ENCODE measurements around the gene KCP. TPM values are rescaled to one million over a fixed set of nuclear protein-coding genes. Genes with fewer than 3 reads are reported as not detected.

The KCP gene
- polyA plus RNA-seq, 3 donors, result 0.11 to 0.16 TPM; not detected in 1

- intact Hi-C loops (cut with micrococcal nuclease), result loop anchor here in 1 of 2 donors (5.0 kb wide), 1 partner anchor 33 kb away; no protein-coding TSS in a partner anchor
- H3K27ac Mint-ChIP-seq, result no peak overlapping the region
These were observed 35.0 kb downstream of the KCP start for GRCh38 chr7:128875523-128875948.

More at GRCh38 chr7:128875523-128875948, 35.0 kb downstream of the KCP start:
- Histone ChIP-seq H4K20me1 (ENCODE audit: insufficient read depth, low read length) (peaks cover 4% of the 10 kb centered on the region), H3K4me3 (replicated peaks in 1 of 3; ENCODE audit: low read depth in 2 of 3, low read length in 3 of 3) (no peak overlapping the region), H3K9me3 (replicated peaks in 1 of 2; ENCODE audit: control insufficient read depth in 1 of 2, insufficient read depth in 1 of 2, low read length in 2 of 2) (no peaks in the 10 kb centered on the region), H3K4me1 (ENCODE audit: control insufficient read depth in 1 of 2, insufficient read depth in 2 of 2, low read length in 2 of 2) (no peaks in the 10 kb centered on the region), H3K27ac (ENCODE audit: low read depth in 1 of 2, low read length in 2 of 2) (no peak overlapping the region), H2AFZ (ENCODE audit: insufficient read depth, low read depth, low read length, poor library complexity, severe bottlenecking) (no peak overlapping the region), H3K9ac (ENCODE audit: insufficient read depth, low read length, poor library complexity, severe bottlenecking) (no peak overlapping the region), H3K79me2 (ENCODE audit: insufficient read depth, low read length) (no peaks in the 10 kb centered on the region), H3K36me3 (replicated peaks in 1 of 2; ENCODE audit: control insufficient read depth in 1 of 2, insufficient read depth in 2 of 2, low read length in 2 of 2) (no peaks in the 10 kb centered on the region), H3K4me2 (replicated peaks; ENCODE audit: extremely low read depth, low read length, poor library complexity, severe bottlenecking) (no peak overlapping the region), H3K27me3 (ENCODE audit: control insufficient read depth in 2 of 2, insufficient read depth in 2 of 2, low read length in 2 of 2) (peaks cover 0 to 9% of the 10 kb centered on the region in 2 donors)
- Mint-ChIP-seq H3K4me3 (no peak overlapping the region), H3K36me3 (no peaks in the 10 kb centered on the region), H3K27me3 (ENCODE audit: low read depth in 3 of 3) (peaks cover 4 to 22% (median 12%) of the 10 kb centered on the region in 3 donors), H3K4me1 (no peaks in the 10 kb centered on the region), H3K9me3 (peaks cover 0 to 3% (median 0%) of the 10 kb centered on the region in 7 donors)
- no peak for TF ChIP-seq CTCF (IDR thresholded peaks at IDR 0.05)
- WGBS (ENCODE audit: insufficient coverage), result 95% methylated on average over 6 of the region's 8 CpGs
- no peak for DNase-seq

Measured in CD14-positive monocyte (primary cell).